Right cardiac atrium (tissue), 5 donors: ENCODE results near the gene SPATA17. TPM values are rescaled to one million over a fixed set of nuclear protein-coding genes. Genes with fewer than 3 reads are reported as not detected.

Source experiments
- ATAC-seq, 2 donors: fragments of 200-7000 bp; cut with Tn5 transposase; one replicate each; pipeline versions ENCODE4 v1.8.0 to v1.9.1; 2020; ENCODE audit warnings: moderate library complexity in 2 of 2, mild to moderate bottlenecking in 1 of 2
- DNase-seq, 3 donors: peaks; one replicate each; pipeline ENCODE4 v3.0.0-alpha.2; 2020
- H3K27ac ChIP-seq: one replicate; pipeline ENCODE4 v1.5.1; 2013; ENCODE audit warnings: mild to moderate bottlenecking, low read length, control low read depth, moderate library complexity
- H3K27me3 ChIP-seq: one replicate; pipeline ENCODE4 v1.6.1; 2013; ENCODE audit not compliant: control insufficient read depth, insufficient read depth
- H3K4me1 ChIP-seq: one replicate; pipeline ENCODE4 v1.6.1; 2013; ENCODE audit warnings: low read length; ENCODE audit not compliant: control insufficient read depth, insufficient read depth
- H3K4me3 ChIP-seq: one replicate; pipeline ENCODE4 v1.5.1; 2013; ENCODE audit warnings: low read length, control low read depth
- H3K9me3 ChIP-seq: one replicate; pipeline ENCODE4 v1.6.1; 2013; ENCODE audit warnings: low read length; ENCODE audit not compliant: control insufficient read depth
- WGBS: extraction: QIAGEN DNeasy Blood & Tissue Kit; methylation state at CpG from one replicate; pipeline ENCODE4 v1.1.7; 2013; 5-methylcytosine and 5-hydroxymethylcytosine counted together
- intact Hi-C, 4 donors: fragments of 100-400 bp; cut with DNase I; formaldehyde crosslinking; loops; one replicate each; pipeline versions ENCODE4 v1.11.0 to v1.14.0; 2022 to 2023
- polyA plus RNA-seq: library from polyadenylated mRNA; stranded (reverse); fragments of 200-250 nt; gene quantifications from one replicate; pipeline ENCODE4 v1.2.3, GENCODE V29; 2013
- total RNA-seq, 4 donors: library from RNA; stranded (reverse); fragmentation: NEBNext Ultra II Directional; extraction: Animal tissue kit (Norgen Biotek cat#: 25700); gene quantifications; one replicate each; pipeline ENCODE4 v1.2.1, GENCODE V29; 2021
- donor health status: healthy with polysubstance abuse.
- donor health status: DM: no; HTN: yes; CAD: no.
- donor health status: DM: no; HTN: no; CAD: no.
- donor health status: DM: no; HTN: yes; CAD: no; lungs with severe emphysema.
- donor health status: DM: yes; HTN: yes; CAD: no.

The SPATA17 gene
- total and polyA plus RNA-seq, 5 donors, result 0.62 to 2.5 (median 1.3) TPM

- no peaks in the 10 kb centered on the region for H3K27me3 ChIP-seq
- intact Hi-C loops, result no loop called here
- no peak for ATAC-seq
Measured at GRCh38 chr1:217769768-217770167, 138.6 kb downstream of the SPATA17 start.

GRCh38 chr1:217770918-217771317, 139.8 kb downstream of the SPATA17 start:
- H3K9me3 ChIP-seq, result no peaks in the 10 kb centered on the region
- 70% methylated on average over 3 of the region's 3 CpGs for WGBS
- no peak overlapping the region for H3K4me3 ChIP-seq
- intact Hi-C loops, result no loop called here
- no peaks in the 10 kb centered on the region for H3K27me3 ChIP-seq
- H3K27ac ChIP-seq, result no peak overlapping the region
- DNase-seq, result no peak
- ATAC-seq, result no peak
- H3K4me1 ChIP-seq, result no peaks in the 10 kb centered on the region

More at GRCh38 chr1:217769768-217770167, 138.6 kb downstream of the SPATA17 start:
- H3K4me3 ChIP-seq, result no peak overlapping the region
- DNase-seq, result no peak
- H3K9me3 ChIP-seq, result no peaks in the 10 kb centered on the region
- H3K4me1 ChIP-seq, result no peaks in the 10 kb centered on the region
- H3K27ac ChIP-seq, result no peak overlapping the region

DNA sequence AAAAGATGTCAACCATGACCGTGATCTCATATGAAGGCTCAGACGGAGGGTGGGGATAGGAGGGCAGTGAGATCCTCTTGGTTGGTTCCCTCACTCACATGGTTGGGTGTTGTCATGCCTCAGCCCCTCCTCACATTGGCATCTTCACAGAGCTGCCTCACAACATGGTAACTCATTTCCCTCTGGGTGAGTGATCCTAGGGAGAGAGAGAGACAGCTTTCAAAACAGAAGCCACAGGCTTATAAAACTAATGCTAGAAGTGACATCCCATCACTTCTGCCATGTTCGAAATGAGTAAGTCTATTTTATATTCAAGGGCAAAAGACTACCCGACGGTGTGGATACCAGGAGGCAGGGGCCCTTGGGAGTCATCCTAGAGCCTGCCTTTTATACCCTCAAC, 145.5 kb downstream of the SPATA17 start:
- no peak overlapping the region for H3K27ac ChIP-seq
- no peak for ATAC-seq
- H3K4me1 ChIP-seq, result no peaks in the 10 kb centered on the region
- intact Hi-C loops, result no loop called here
- H3K9me3 ChIP-seq, result no peaks in the 10 kb centered on the region
- H3K27me3 ChIP-seq, result no peaks in the 10 kb centered on the region
- H3K4me3 ChIP-seq, result no peak overlapping the region
- WGBS, result 94% methylated on average over 5 of the region's 5 CpGs
- DNase-seq, result no peak

DNA sequence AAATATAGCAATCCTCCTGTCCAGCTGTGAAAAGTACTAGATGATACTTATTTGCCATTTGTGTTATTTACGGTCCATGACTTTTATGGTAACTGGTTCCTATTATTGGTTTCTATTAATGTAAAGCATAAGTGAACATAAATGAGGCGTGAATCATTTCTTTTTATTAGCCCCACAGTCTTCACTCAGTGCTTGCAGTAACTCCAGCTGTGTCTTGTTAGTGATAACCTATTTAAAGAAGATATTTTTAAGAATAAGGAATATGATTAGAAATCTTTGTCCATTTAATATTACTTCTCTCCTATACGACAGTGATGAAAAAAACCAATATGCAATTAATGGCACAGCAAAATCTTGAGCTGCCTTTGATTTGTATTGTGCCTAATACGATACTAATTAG, 149.9 kb downstream of the SPATA17 start:
- DNase-seq, result no peak
- H3K27me3 ChIP-seq, result no peaks in the 10 kb centered on the region
- H3K4me1 ChIP-seq, result no peaks in the 10 kb centered on the region
- no peak overlapping the region for H3K27ac ChIP-seq
- no peak for ATAC-seq
- no peak overlapping the region for H3K4me3 ChIP-seq
- intact Hi-C loops, result no loop called here
- no peaks in the 10 kb centered on the region for H3K9me3 ChIP-seq
- 81% methylated on average over 4 of the region's 4 CpGs for WGBS

GRCh38 chr1:217791091-217791490, 159.9 kb downstream of the SPATA17 start:
- DNase-seq, result no peak
- no peak overlapping the region for H3K27ac ChIP-seq
- intact Hi-C loops, result no loop called here
- no peak overlapping the region for H3K4me3 ChIP-seq
- H3K4me1 ChIP-seq, result no peaks in the 10 kb centered on the region
- no peaks in the 10 kb centered on the region for H3K9me3 ChIP-seq
- ATAC-seq, result no peak
- 87% methylated on average over 2 of the region's 2 CpGs for WGBS
- H3K27me3 ChIP-seq, result no peaks in the 10 kb centered on the region

GRCh38 chr1:217805792-217806191, 174.6 kb downstream of the SPATA17 start:
- DNase-seq (no peak), ATAC-seq (no peak)
- Histone ChIP-seq H3K4me1 (no peaks in the 10 kb centered on the region), H3K27ac (no peak overlapping the region), H3K9me3 (no peaks in the 10 kb centered on the region), H3K4me3 (no peak overlapping the region), H3K27me3 (no peaks in the 10 kb centered on the region)
- intact Hi-C loops, result no loop called here
- WGBS, result 82% methylated on average over 1 of the region's 1 CpG

DNA sequence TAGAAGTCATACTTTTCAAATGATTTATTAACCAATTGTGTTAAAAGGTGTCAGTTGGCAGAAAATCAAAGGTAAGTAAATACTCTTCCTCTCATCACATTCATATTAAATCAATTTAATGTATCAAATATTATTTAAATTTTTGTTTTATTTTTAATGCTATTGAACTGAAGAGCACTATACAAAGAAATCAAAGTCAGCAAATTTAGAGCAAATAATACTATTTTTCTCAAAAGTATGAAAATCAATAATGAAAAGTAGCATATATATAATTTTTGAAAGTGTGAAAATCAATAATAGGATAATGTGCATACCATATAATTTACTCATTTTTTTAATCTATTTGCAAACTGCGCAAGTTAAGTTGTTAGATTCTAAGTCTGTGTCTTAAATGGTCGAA, 181.0 kb downstream of the SPATA17 start:
- DNase-seq, result no peak
- no peak for ATAC-seq
- Histone ChIP-seq H3K4me3 (no peak overlapping the region), H3K4me1 (no peaks in the 10 kb centered on the region), H3K27ac (no peak overlapping the region), H3K9me3 (no peaks in the 10 kb centered on the region), H3K27me3 (no peaks in the 10 kb centered on the region)
- WGBS, result 94% methylated on average over 2 of the region's 2 CpGs
- intact Hi-C loops, result no loop called here

DNA sequence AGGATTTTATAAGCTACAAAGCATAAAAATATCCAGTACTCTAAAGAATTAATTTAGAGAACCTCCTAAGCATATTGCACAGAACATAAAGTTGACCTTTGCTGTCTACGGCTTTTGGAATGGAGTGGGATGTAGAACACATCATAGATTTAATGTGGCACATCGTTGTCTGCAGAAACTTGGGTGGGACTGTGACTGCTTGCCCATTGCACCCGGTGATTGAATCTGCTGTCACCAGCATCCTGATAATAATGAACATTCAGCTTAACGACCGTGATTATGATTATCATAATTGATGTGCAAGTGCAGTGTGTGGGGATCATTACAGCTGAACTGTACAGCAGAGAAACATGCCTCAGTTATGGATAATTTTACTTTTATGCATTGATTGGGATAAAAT, 181.9 kb downstream of the SPATA17 start:
- WGBS, result 66% methylated on average over 5 of the region's 5 CpGs
- no peaks in the 10 kb centered on the region for H3K4me1 ChIP-seq
- no peak overlapping the region for H3K27ac ChIP-seq
- no peak overlapping the region for H3K4me3 ChIP-seq
- DNase-seq (no peak), ATAC-seq (no peak)
- intact Hi-C loops, result no loop called here
- H3K27me3 ChIP-seq, result no peaks in the 10 kb centered on the region
- no peaks in the 10 kb centered on the region for H3K9me3 ChIP-seq

DNA sequence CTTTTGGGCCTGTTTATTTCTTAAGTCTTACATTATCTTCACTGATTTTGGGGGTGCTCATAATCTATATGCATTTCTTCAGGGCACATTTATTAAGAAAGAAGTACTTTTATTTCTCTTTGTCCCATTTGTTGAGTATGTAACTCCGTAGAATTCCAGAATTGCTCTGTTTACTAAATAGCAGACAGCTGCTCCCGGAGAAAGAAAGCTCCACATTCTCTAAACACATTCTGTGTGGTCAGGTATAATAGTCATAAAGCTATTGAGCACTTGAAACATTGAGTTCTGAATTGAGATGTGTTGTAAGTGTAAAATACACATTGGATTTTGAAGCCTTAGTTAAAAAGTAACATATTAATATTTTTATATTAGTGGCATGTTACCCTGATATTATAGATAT, 206.5 kb downstream of the SPATA17 start:
- ATAC-seq (no peak), DNase-seq (no peak)
- 82% methylated on average over 2 of the region's 2 CpGs for WGBS

GRCh38 chr1:217839161-217839560, 208.0 kb downstream of the SPATA17 start:
- Histone ChIP-seq H3K27me3 (no peaks in the 10 kb centered on the region), H3K27ac (no peak overlapping the region), H3K9me3 (no peaks in the 10 kb centered on the region), H3K4me1 (no peaks in the 10 kb centered on the region), H3K4me3 (no peak overlapping the region)
- ATAC-seq (no peak), DNase-seq (no peak)
- intact Hi-C loops, result no loop called here
- 83% methylated on average over 3 of the region's 3 CpGs for WGBS

More for the DNA sequence above, 206.5 kb downstream of the SPATA17 start:
- Histone ChIP-seq H3K4me1 (no peaks in the 10 kb centered on the region), H3K4me3 (no peak overlapping the region), H3K9me3 (no peaks in the 10 kb centered on the region), H3K27me3 (no peaks in the 10 kb centered on the region), H3K27ac (no peak overlapping the region)
- intact Hi-C loops, result no loop called here

GRCh38 chr1:217846733-217847132, 215.6 kb downstream of the SPATA17 start:
- Histone ChIP-seq H3K27ac (no peak overlapping the region), H3K4me3 (no peak overlapping the region), H3K4me1 (no peaks in the 10 kb centered on the region), H3K27me3 (no peaks in the 10 kb centered on the region), H3K9me3 (no peaks in the 10 kb centered on the region)
- 59% methylated on average over 1 of the region's 1 CpG for WGBS
- ATAC-seq, result no peak
- no peak for DNase-seq
- intact Hi-C loops, result no loop called here

GRCh38 chr1:217847643-217848042, 216.5 kb downstream of the SPATA17 start:
- Histone ChIP-seq H3K27ac (no peak overlapping the region), H3K4me3 (no peak overlapping the region), H3K9me3 (no peaks in the 10 kb centered on the region), H3K27me3 (no peaks in the 10 kb centered on the region), H3K4me1 (no peaks in the 10 kb centered on the region)
- ATAC-seq (no peak), DNase-seq (no peak)
- WGBS, result 91% methylated on average over 3 of the region's 3 CpGs
- intact Hi-C loops, result no loop called here
